ENCODE measurements around the gene KIFAP3. TPM values are rescaled to one million over a fixed set of nuclear protein-coding genes. Genes with fewer than 3 reads are reported as not detected.

KIFAP3 gene
- 10 to 100 TPM in 1 of 2 donors, 1 to 10 TPM in 1; 8.4 to 11.1 TPM for total RNA-seq
- polyA plus RNA-seq, result 1 to 10 TPM; 4.5 to 5.4 TPM

GRCh38 chr1:170074250-170075157, at the start of gene KIFAP3:
TSS of gene KIFAP3 (minus strand) at chr1:170074695. CDS start at chr1:170074467, 228 bp downstream.
- no peaks in the 10 kb centered on the region for H3K27me3 ChIP-seq (ENCODE audit: control insufficient read depth in 4 of 4, insufficient read depth in 4 of 4, low read length in 3 of 4)
- H3K9ac ChIP-seq (ENCODE audit: low read depth in 1 of 2, low read length in 2 of 2), result peak within 1 kb of the TSS; percentile 11 to 72
- peaks cover 4 to 12% (median 9%) of the 10 kb centered on the region in 4 donors for H3K4me1 ChIP-seq (ENCODE audit: control insufficient read depth in 4 of 4, insufficient read depth in 4 of 4, low read length in 3 of 4)
- peak within 1 kb of the TSS; percentile 51 to 93 (median 75) for H3K4me3 ChIP-seq (ENCODE audit: low read depth in 1 of 3, low read length in 3 of 3)
- DNase-seq (ENCODE audit: low spot score), result peak; percentile 94
- WGBS, result under 1% methylated on average over 39 of the region's 39 CpGs
- peaks cover 0 to 7% (median 3%) of the 10 kb centered on the region in 4 donors for H3K9me3 ChIP-seq (ENCODE audit: control insufficient read depth in 4 of 4, low read length in 3 of 4)
- no peaks in the 10 kb centered on the region for H3K36me3 ChIP-seq (ENCODE audit: control insufficient read depth in 4 of 4, insufficient read depth in 3 of 4, low read depth in 1 of 4, low read length in 3 of 4)
- H3K27ac ChIP-seq (ENCODE audit: low read depth in 1 of 2, low read length in 2 of 2), result peak within 1 kb of the TSS; percentile 39 to 49
- TF ChIP-seq GABPA (IDR thresholded peaks at IDR 0.05 in 1 of 2, conservative IDR thresholded peaks at IDR 0.05 in 1 of 2) (peak in 1 of 2 donors; percentile 69), CTCF (IDR thresholded peaks at IDR 0.05; ENCODE audit: low read depth, low read length, missing input control) (peak; percentile 59), RAD21 (IDR thresholded peaks at IDR 0.05) (peak; percentile 73 to 75), FOXA1 (IDR thresholded peaks at IDR 0.05) (peak; percentile 46), TAF1 (conservative IDR thresholded peaks at IDR 0.05) (peak; percentile 44), JUND (IDR thresholded peaks at IDR 0.05) (peak; percentile 58 to 68), EGR1 (IDR thresholded peaks at IDR 0.05; ENCODE audit: low read depth in 2 of 2) (peak in 1 of 2 donors; percentile 24), HNF4G (IDR thresholded peaks at IDR 0.05) (peak; percentile 6), SP1 (IDR thresholded peaks at IDR 0.05) (peak; percentile 75), RXRA (IDR thresholded peaks at IDR 0.05) (peak; percentile 54 to 62), NR2F2 (IDR thresholded peaks at IDR 0.05) (peak; percentile 53), HNF4A (conservative IDR thresholded peaks at IDR 0.05) (peak in 1 of 2 donors; percentile 40), FOXA2 (IDR thresholded peaks at IDR 0.05) (peak; percentile 44), ATF3 (IDR thresholded peaks at IDR 0.05) (no peak), YY1 (IDR thresholded peaks at IDR 0.05) (peak; percentile 89)
- TF ChIP-seq, protein P1, sequence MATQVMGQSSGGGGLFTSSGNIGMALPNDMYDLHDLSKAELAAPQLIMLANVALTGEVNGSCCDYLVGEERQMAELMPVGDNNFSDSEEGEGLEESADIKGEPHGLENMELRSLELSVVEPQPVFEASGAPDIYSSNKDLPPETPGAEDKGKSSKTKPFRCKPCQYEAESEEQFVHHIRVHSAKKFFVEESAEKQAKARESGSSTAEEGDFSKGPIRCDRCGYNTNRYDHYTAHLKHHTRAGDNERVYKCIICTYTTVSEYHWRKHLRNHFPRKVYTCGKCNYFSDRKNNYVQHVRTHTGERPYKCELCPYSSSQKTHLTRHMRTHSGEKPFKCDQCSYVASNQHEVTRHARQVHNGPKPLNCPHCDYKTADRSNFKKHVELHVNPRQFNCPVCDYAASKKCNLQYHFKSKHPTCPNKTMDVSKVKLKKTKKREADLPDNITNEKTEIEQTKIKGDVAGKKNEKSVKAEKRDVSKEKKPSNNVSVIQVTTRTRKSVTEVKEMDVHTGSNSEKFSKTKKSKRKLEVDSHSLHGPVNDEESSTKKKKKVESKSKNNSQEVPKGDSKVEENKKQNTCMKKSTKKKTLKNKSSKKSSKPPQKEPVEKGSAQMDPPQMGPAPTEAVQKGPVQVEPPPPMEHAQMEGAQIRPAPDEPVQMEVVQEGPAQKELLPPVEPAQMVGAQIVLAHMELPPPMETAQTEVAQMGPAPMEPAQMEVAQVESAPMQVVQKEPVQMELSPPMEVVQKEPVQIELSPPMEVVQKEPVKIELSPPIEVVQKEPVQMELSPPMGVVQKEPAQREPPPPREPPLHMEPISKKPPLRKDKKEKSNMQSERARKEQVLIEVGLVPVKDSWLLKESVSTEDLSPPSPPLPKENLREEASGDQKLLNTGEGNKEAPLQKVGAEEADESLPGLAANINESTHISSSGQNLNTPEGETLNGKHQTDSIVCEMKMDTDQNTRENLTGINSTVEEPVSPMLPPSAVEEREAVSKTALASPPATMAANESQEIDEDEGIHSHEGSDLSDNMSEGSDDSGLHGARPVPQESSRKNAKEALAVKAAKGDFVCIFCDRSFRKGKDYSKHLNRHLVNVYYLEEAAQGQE (IDR thresholded peaks at IDR 0.05), result peak; percentile 71
- TF ChIP-seq, protein P2, sequence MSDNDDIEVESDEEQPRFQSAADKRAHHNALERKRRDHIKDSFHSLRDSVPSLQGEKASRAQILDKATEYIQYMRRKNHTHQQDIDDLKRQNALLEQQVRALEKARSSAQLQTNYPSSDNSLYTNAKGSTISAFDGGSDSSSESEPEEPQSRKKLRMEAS (IDR thresholded peaks at IDR 0.05), result peak; percentile 72
- TF ChIP-seq, protein P3, sequence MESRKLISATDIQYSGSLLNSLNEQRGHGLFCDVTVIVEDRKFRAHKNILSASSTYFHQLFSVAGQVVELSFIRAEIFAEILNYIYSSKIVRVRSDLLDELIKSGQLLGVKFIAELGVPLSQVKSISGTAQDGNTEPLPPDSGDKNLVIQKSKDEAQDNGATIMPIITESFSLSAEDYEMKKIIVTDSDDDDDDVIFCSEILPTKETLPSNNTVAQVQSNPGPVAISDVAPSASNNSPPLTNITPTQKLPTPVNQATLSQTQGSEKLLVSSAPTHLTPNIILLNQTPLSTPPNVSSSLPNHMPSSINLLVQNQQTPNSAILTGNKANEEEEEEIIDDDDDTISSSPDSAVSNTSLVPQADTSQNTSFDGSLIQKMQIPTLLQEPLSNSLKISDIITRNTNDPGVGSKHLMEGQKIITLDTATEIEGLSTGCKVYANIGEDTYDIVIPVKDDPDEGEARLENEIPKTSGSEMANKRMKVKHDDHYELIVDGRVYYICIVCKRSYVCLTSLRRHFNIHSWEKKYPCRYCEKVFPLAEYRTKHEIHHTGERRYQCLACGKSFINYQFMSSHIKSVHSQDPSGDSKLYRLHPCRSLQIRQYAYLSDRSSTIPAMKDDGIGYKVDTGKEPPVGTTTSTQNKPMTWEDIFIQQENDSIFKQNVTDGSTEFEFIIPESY (IDR thresholded peaks at IDR 0.05), result peak; percentile 77
